Upper lobe of left lung (tissue), 4 donors: ENCODE measurements around the gene PRL.

Source experiments
- EP300 ChIP-seq, 4 donors: sonication (generic); formaldehyde crosslinking; IDR thresholded peaks; one replicate each; pipeline ENCODE4 v1.5.1; 2017; ENCODE audit warnings: antibody characterized with exemption in 4 of 4, control low read depth in 2 of 4
- POLR2A ChIP-seq, 4 donors: fragments of 450-650 bp; IDR thresholded peaks; one replicate each; pipeline ENCODE4 v1.5.1; 2016 to 2017; ENCODE audit warnings: antibody characterized with exemption in 4 of 4, mild to moderate bottlenecking in 2 of 4
- POLR2AphosphoS5 ChIP-seq, 2 donors: sonication (generic); formaldehyde crosslinking; IDR thresholded peaks; one replicate each; pipeline ENCODE4 v1.5.1; 2017; ENCODE audit warnings: antibody characterized with exemption in 2 of 2
- TF ChIP-seq, protein P1 (sequence below), 6 experiments: fragments of 450-650 bp in 4 of 6; fragments of 200-600 bp in 2 of 6; sonication (generic) in 2 of 6; IDR thresholded peaks; one replicate each; pipeline ENCODE4 v1.5.1; 2016 to 2019; ENCODE audit warnings: antibody characterized with exemption in 6 of 6

DNA sequence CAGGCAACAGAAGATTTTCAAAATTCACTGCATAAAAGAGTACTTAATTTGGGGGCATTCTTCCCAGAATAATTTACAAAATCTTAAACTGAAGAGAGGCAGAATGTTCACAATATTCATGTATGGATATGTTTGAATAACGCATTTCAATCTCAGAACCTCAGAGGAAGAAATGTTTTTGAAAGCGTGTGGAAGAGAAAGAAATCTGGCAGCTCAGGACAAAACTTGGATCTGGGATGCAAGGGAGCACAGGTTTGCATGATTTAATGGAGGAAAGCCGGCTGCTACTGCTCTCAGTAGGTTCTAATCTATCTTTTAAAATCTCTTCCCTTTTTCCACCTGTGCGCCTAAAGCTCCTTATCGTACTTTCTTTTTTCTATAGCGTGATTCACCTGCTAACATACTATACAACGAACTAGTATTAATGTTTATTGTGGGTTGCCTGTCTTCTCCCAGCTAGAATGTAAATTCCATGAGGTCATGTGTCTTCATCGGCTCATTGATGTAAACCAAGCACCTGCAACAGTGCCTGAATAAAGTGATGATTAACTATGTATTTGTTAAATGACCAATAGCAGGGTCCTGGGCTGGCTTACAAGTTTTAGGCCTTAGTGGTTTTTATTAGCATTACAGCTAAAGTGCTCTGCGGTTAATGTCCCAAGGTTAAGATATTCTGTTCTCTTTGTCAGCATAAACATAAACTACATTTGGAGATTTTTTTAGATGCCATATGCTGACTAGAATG lies 15.3 kb downstream of the PRL start:
- TF ChIP-seq, protein P1, sequence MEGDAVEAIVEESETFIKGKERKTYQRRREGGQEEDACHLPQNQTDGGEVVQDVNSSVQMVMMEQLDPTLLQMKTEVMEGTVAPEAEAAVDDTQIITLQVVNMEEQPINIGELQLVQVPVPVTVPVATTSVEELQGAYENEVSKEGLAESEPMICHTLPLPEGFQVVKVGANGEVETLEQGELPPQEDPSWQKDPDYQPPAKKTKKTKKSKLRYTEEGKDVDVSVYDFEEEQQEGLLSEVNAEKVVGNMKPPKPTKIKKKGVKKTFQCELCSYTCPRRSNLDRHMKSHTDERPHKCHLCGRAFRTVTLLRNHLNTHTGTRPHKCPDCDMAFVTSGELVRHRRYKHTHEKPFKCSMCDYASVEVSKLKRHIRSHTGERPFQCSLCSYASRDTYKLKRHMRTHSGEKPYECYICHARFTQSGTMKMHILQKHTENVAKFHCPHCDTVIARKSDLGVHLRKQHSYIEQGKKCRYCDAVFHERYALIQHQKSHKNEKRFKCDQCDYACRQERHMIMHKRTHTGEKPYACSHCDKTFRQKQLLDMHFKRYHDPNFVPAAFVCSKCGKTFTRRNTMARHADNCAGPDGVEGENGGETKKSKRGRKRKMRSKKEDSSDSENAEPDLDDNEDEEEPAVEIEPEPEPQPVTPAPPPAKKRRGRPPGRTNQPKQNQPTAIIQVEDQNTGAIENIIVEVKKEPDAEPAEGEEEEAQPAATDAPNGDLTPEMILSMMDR (IDR thresholded peaks at IDR 0.05): no peak
- TF ChIP-seq EP300 (IDR thresholded peaks at IDR 0.05): no peak
- TF ChIP-seq POLR2AphosphoS5 (IDR thresholded peaks at IDR 0.05): no peak
- TF ChIP-seq POLR2A (IDR thresholded peaks at IDR 0.05): no peak
